GM23248 (cell line): Measurements from ENCODE around the gene PITPNM2. TPM values are rescaled to one million over a fixed set of nuclear protein-coding genes. Genes with fewer than 3 reads are reported as not detected.

Source experiments
- DNase-seq: peaks from one replicate; pipeline ENCODE4 v3.0.0-alpha.2; 2015
- H2AFZ ChIP-seq: fragments of 200-600 bp; sonication (generic); 2 replicates; pipeline ENCODE4 v1.6.1; 2016; ENCODE audit warnings: antibody characterized with exemption
- H3F3A ChIP-seq: fragments of 200-600 bp; sonication (generic); 2 replicates; pipeline ENCODE4 v1.6.1; 2016; ENCODE audit warnings: mild to moderate bottlenecking, antibody characterized with exemption, mixed run types; ENCODE audit not compliant: insufficient read depth
- H3K27ac ChIP-seq: fragments of 200-600 bp; sonication (generic); 2 replicates; pipeline ENCODE4 v1.5.1; 2016; ENCODE audit warnings: mild to moderate bottlenecking
- H3K27me3 ChIP-seq: fragments of 200-600 bp; sonication (generic); replicated peaks from 2 replicates; pipeline ENCODE4 v1.6.1; 2016; ENCODE audit warnings: mild to moderate bottlenecking; ENCODE audit not compliant: insufficient read depth
- H3K36me3 ChIP-seq: fragments of 200-600 bp; sonication (generic); 2 replicates; pipeline ENCODE4 v1.6.1; 2016; ENCODE audit warnings: low read depth, mild to moderate bottlenecking
- H3K4me1 ChIP-seq: fragments of 200-600 bp; sonication (generic); 2 replicates; pipeline ENCODE4 v1.6.1; 2016; ENCODE audit warnings: mild to moderate bottlenecking; ENCODE audit not compliant: insufficient read depth
- H3K4me2 ChIP-seq: fragments of 200-600 bp; sonication (generic); one replicate; pipeline ENCODE4 v1.6.1; 2016; ENCODE audit warnings: mild to moderate bottlenecking; ENCODE audit not compliant: unreplicated experiment
- H3K4me3 ChIP-seq: fragments of 200-600 bp; sonication (generic); 2 replicates; pipeline ENCODE4 v1.5.1; 2016; ENCODE audit warnings: mild to moderate bottlenecking
- H3K79me2 ChIP-seq: fragments of 200-600 bp; sonication (generic); 2 replicates; pipeline ENCODE4 v1.6.1; 2016; ENCODE audit warnings: mild to moderate bottlenecking; ENCODE audit not compliant: insufficient read depth
- H3K9ac ChIP-seq: fragments of 200-600 bp; sonication (generic); 2 replicates; pipeline ENCODE4 v1.6.1; 2016; ENCODE audit warnings: mild to moderate bottlenecking
- H3K9me2 ChIP-seq: fragments of 200-600 bp; sonication (generic); 2 replicates; pipeline ENCODE4 v1.6.1; 2016; ENCODE audit warnings: mixed run types, mild to moderate bottlenecking, moderate library complexity; ENCODE audit not compliant: insufficient read depth
- H3K9me3 ChIP-seq: fragments of 200-600 bp; sonication (generic); one replicate; pipeline ENCODE4 v1.6.1; 2017; ENCODE audit warnings: low read depth
- H4K20me1 ChIP-seq: fragments of 200-600 bp; sonication (generic); 2 replicates; pipeline ENCODE4 v1.6.0; 2016; ENCODE audit not compliant: insufficient read depth
- EZH2 ChIP-seq: fragments of 200-600 bp; sonication (generic); IDR thresholded peaks from 2 replicates; pipeline ENCODE4 v1.6.1; 2018; ENCODE audit warnings: antibody characterized with exemption, mild to moderate bottlenecking; ENCODE audit not compliant: insufficient read depth, poor library complexity, severe bottlenecking
- EZH2phosphoT487 ChIP-seq: fragments of 200-600 bp; sonication (generic); IDR thresholded peaks from 2 replicates; pipeline ENCODE4 v1.6.1; 2018; ENCODE audit warnings: antibody characterized with exemption, moderate library complexity, mild to moderate bottlenecking, low read depth; ENCODE audit not compliant: insufficient read depth
- WGBS, 2 experiments: methylation state at CpG; one replicate each; pipeline ENCODE4 v1.1.6; 2015 to 2017; ENCODE audit warnings: low lambda C conversion rate in 2 of 2, low coverage in 1 of 2; ENCODE audit errors: missing lambda C conversion rate in 2 of 2; 5-methylcytosine and 5-hydroxymethylcytosine counted together
- in situ Hi-C: fragments of 300-500 bp; cut with MboI; formaldehyde crosslinking; loops from 2 replicates; pipeline ENCODE4 v1.15.0; 2020
- polyA plus RNA-seq: library from polyadenylated mRNA; unstranded; fragments of >200 nt; fragmentation: Nextera tagmentation; extraction: Ambion mirVana; gene quantifications from 2 replicates; pipeline ENCODE4 v1.2.1, GENCODE V29; 2016
- total RNA-seq: library from RNA; depleted of rRNA; stranded (reverse); fragments of >200 nt; shearing (Covaris generic); gene quantifications from 2 replicates; pipeline ENCODE4 v1.2.3, GENCODE V29; 2014

The PITPNM2 gene
- total and polyA plus RNA-seq, 2 experiments from 2014 or later = 0.63 to 2.1 TPM

DNA sequence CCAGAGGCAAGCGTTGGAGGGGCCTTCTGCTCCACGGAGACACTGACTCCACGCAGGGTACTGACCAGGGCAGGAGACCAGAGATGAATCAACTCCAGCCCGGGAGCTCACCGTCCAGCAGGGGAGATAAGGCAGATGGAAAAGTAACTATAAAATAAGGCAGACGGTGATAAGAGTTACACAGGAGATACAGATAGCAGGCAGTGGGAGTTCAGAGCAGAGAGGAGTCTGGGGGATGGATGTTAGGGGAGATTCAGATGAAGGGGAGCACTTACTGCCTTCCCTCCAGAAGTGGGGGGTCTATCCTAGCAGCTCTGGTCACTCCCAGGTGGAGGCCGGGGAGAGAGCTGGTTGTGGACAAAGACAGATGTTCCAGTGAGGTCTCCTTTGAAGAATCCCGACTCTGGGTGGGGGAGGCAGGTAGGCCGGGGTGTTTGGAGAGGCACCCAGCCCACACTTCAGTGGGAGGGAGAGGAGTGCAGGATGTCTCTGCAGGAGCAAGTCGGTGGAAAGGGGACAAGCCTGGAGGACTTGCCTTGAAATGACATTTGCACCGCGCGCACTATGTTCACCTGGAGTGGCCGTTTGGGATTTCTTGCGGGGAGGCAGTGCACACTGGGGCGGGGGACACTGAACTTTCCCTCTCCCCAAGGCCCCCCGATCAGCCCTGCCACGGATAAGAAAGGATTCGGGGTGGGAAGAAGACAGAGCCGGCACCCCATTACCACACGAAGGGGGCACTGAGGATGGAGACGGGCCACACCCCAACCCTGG is 1.2 kb downstream of the PITPNM2 start:
- WGBS, 2 experiments = 48 to 53% methylated on average over 21 to 22 of the region's 22 CpGs
- H2AFZ ChIP-seq = peak overlapping the region; percentile 61
- in situ Hi-C loops = loop anchor here (10.0 kb wide), 1 partner anchor 105 kb away; no protein-coding TSS in a partner anchor
- no peak for TF ChIP-seq EZH2phosphoT487
- H3F3A ChIP-seq = peaks cover 8% of the 10 kb centered on the region
- no peaks in the 10 kb centered on the region for H4K20me1 ChIP-seq
- peak overlapping the region; percentile 67 for H3K4me3 ChIP-seq
- DNase-seq = no peak
- H3K79me2 ChIP-seq = peaks cover 24% of the 10 kb centered on the region; the same call in 1 of the 2 replicates
- H3K36me3 ChIP-seq = 0 out of 2 replicates have a peak, but pooled peaks cover 4% of the 10 kb centered on the region
- H3K9me3 ChIP-seq = no peaks in the 10 kb centered on the region
- no peak overlapping the region for H3K27ac ChIP-seq
- no peaks in the 10 kb centered on the region for H3K27me3 ChIP-seq
- peak overlapping the region; percentile 65 for H3K4me2 ChIP-seq
- peak overlapping the region; percentile 65 for H3K9ac ChIP-seq
- no peaks in the 10 kb centered on the region for H3K9me2 ChIP-seq
- H3K4me1 ChIP-seq = no peaks in the 10 kb centered on the region

DNA sequence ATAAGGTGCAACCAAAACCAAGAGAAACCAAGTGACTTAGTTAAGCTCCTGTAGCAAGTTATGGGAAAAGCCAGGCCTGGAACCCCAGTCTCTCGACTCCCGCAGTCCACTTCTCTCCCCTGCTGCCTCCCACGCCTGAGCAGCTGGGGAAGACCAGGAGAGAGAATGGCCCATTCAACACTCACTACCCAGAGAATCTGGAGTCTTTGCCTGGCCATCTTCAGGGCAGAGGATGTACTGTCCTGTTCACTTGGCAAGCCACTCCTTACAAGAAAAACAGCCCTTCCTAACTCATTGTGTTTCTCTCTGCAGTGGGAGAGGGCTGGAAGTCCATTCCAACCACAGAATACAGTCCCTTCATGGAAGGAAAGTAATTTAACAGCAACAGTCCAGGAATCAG is 1.8 kb downstream of the PITPNM2 start:
- Histone ChIP-seq H3K4me2 (no peak overlapping the region), H3K4me1 (no peaks in the 10 kb centered on the region), H2AFZ (no peak overlapping the region), H3K36me3 (no peaks in the 10 kb centered on the region), H3K9me3 (no peaks in the 10 kb centered on the region), H3K27ac (no peak overlapping the region), H3K9ac (no peak overlapping the region), H3F3A (peaks cover 8% of the 10 kb centered on the region), H3K4me3 (no peak overlapping the region), H3K27me3 (no peaks in the 10 kb centered on the region), H3K9me2 (no peaks in the 10 kb centered on the region), H4K20me1 (no peaks in the 10 kb centered on the region), H3K79me2 (peaks cover 28% of the 10 kb centered on the region; the same call in 1 of the 2 replicates)
- in situ Hi-C loops = loop anchor here (10.0 kb wide), 1 partner anchor 104 kb away; no protein-coding TSS in a partner anchor
- WGBS, 2 experiments = 60 to 74% methylated on average over 1 to 3 of the region's 3 CpGs
- no peak for TF ChIP-seq EZH2phosphoT487
- peak; percentile 46 for DNase-seq

DNA sequence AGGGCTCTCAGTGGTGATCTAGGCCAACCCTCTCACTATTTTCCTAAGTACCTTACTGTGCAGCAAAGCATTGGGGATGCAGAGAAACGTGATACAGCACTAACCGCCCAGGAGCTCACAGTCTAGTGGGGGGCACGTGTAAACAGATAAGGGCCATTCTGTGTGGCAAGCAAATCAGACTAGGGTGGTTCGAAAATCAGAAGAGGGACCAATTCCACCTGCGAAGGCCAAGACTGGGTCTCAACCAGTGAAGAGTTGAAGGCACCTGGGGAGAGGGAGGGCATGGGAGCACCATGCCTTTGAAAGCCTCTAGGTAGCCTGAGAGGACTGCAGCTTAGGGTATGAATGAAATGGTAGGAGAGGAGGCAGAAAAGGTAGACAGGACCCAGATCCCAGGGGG is 2.2 kb downstream of the PITPNM2 start:
- no peak overlapping the region for H3K27ac ChIP-seq
- no peaks in the 10 kb centered on the region for H3K36me3 ChIP-seq
- H3K4me2 ChIP-seq = no peak overlapping the region
- no peak overlapping the region for H2AFZ ChIP-seq
- no peaks in the 10 kb centered on the region for H3K9me2 ChIP-seq
- no peak overlapping the region for H3K4me3 ChIP-seq
- no peak for TF ChIP-seq EZH2
- TF ChIP-seq EZH2phosphoT487 = no peak
- H3K27me3 ChIP-seq = no peaks in the 10 kb centered on the region
- in situ Hi-C loops = loop anchor here (10.0 kb wide), 1 partner anchor 104 kb away; no protein-coding TSS in a partner anchor
- H3K79me2 ChIP-seq = peaks cover 28% of the 10 kb centered on the region; the same call in 1 of the 2 replicates
- no peaks in the 10 kb centered on the region for H3K4me1 ChIP-seq
- H3F3A ChIP-seq = peaks cover 8% of the 10 kb centered on the region
- H4K20me1 ChIP-seq = no peaks in the 10 kb centered on the region
- DNase-seq = no peak
- no peak overlapping the region for H3K9ac ChIP-seq
- 71 to 77% methylated on average over 5 of the region's 5 CpGs for WGBS, 2 experiments
- no peaks in the 10 kb centered on the region for H3K9me3 ChIP-seq

DNA sequence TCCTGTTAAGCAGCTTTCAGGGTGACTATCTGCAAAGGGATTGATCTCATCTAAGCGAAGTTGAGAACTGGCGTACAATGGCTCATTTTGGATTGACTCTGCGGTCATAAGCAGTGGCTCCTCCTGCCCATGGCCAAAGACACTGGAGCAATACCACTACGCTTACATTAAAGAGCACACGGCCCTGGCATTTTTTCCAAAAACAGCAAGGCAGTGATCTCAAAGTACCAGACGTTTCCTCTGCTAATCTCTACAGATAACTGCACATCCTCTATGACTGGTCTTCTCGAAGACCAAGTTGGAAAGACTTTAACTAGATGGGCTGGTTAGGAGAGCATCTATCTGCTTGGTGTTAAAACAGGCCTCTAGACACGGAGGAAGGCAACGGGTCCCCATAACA is 2.7 kb downstream of the PITPNM2 start:
- in situ Hi-C loops = loop anchor here (10.0 kb wide), 1 partner anchor 103 kb away; no protein-coding TSS in a partner anchor
- Histone ChIP-seq H3K27me3 (no peaks in the 10 kb centered on the region), H3K36me3 (no peaks in the 10 kb centered on the region), H3F3A (peaks cover 8% of the 10 kb centered on the region), H3K79me2 (peaks cover 28% of the 10 kb centered on the region; the same call in 1 of the 2 replicates), H3K4me1 (no peaks in the 10 kb centered on the region), H4K20me1 (no peaks in the 10 kb centered on the region), H3K9me2 (no peaks in the 10 kb centered on the region), H3K4me2 (no peak overlapping the region), H2AFZ (no peak overlapping the region), H3K9ac (no peak overlapping the region), H3K4me3 (no peak overlapping the region), H3K9me3 (no peaks in the 10 kb centered on the region), H3K27ac (no peak overlapping the region)
- DNase-seq = no peak
- 87 to 88% methylated on average over 9 of the region's 9 CpGs for WGBS, 2 experiments
- no peak for TF ChIP-seq EZH2phosphoT487
- no peak for TF ChIP-seq EZH2
